Measurements from ENCODE around the gene CEP85L. TPM values are rescaled to one million over a fixed set of nuclear protein-coding genes. Genes with fewer than 3 reads are reported as not detected.

CEP85L gene
- total RNA-seq, 2 donors from 2014 or later: 4.5 to 6.8 TPM

DNA sequence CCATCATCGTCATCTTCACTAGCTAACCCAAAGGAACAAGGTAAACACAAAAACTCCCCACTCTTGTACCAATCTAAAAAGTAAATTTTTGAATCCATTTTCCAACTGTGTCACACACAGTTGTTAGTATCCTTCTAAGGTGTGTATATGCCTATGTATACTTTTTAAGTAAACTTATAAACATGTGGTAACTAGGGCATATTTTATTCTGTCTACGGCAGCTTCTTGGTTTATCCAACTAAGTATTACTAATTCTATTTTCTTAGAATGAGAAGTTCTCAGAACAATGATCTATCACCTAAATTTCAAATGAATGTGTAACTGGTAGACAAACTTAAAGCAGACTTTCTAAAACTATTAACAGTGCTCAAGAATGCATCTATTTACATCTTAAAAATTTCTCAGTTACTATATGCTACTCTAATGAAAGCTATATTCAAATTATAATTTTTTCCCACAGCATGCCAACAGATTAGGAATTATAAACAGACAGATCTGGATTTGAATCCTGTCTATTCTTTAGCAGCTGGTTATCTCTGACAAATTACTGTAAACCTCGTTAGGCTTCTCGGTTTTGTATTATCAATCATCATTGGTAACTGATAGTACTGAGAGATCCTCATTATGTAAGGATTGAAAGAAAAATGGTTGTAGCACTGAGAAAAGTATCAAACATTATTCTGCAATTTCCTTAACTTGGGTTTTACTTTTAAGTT is 105.1 kb downstream of the CEP85L start:
- DNase-seq (ENCODE audit: low spot score): no peak
- Histone ChIP-seq H3K27me3 (no peaks in the 10 kb centered on the region), H3K4me3 (peak overlapping the region; percentile 43 to 48), H3K27ac (peak overlapping the region; percentile 72 to 83), H3K4me1 (peaks cover 0 to 8% of the 10 kb centered on the region in 2 donors), H3K36me3 (peaks cover 24% of the 10 kb centered on the region), H3K9me3 (no peaks in the 10 kb centered on the region)
- TF ChIP-seq, protein P1, sequence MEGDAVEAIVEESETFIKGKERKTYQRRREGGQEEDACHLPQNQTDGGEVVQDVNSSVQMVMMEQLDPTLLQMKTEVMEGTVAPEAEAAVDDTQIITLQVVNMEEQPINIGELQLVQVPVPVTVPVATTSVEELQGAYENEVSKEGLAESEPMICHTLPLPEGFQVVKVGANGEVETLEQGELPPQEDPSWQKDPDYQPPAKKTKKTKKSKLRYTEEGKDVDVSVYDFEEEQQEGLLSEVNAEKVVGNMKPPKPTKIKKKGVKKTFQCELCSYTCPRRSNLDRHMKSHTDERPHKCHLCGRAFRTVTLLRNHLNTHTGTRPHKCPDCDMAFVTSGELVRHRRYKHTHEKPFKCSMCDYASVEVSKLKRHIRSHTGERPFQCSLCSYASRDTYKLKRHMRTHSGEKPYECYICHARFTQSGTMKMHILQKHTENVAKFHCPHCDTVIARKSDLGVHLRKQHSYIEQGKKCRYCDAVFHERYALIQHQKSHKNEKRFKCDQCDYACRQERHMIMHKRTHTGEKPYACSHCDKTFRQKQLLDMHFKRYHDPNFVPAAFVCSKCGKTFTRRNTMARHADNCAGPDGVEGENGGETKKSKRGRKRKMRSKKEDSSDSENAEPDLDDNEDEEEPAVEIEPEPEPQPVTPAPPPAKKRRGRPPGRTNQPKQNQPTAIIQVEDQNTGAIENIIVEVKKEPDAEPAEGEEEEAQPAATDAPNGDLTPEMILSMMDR (IDR thresholded peaks at IDR 0.05): no peak

DNA sequence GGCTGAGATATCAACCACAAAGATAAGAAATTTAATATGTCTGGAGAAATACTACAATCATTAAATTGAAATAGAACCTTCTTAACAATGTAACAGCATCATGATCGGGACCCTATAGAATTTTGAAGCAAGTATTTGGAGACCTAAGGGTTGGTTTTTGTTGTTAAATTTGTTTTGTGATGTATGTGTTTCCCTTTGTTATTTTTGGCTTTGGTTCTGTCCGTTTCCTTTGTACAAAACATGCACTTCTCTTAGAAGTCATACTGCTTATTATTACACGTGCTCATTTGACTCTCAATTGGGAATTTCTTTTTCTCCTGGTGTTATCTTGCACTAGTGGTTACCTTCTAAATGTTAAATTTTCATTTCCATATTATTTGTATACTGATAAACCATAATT is 107.3 kb downstream of the CEP85L start:
- Histone ChIP-seq H3K4me1 (peaks cover 0 to 9% of the 10 kb centered on the region in 2 donors), H3K27me3 (no peaks in the 10 kb centered on the region), H3K27ac (peak overlapping the region; percentile 33 to 83), H3K4me3 (no peak overlapping the region), H3K36me3 (peaks cover 5% of the 10 kb centered on the region), H3K9me3 (no peaks in the 10 kb centered on the region)
- TF ChIP-seq, protein P1 (IDR thresholded peaks at IDR 0.05): no peak
- DNase-seq (ENCODE audit: low spot score): no peak

DNA sequence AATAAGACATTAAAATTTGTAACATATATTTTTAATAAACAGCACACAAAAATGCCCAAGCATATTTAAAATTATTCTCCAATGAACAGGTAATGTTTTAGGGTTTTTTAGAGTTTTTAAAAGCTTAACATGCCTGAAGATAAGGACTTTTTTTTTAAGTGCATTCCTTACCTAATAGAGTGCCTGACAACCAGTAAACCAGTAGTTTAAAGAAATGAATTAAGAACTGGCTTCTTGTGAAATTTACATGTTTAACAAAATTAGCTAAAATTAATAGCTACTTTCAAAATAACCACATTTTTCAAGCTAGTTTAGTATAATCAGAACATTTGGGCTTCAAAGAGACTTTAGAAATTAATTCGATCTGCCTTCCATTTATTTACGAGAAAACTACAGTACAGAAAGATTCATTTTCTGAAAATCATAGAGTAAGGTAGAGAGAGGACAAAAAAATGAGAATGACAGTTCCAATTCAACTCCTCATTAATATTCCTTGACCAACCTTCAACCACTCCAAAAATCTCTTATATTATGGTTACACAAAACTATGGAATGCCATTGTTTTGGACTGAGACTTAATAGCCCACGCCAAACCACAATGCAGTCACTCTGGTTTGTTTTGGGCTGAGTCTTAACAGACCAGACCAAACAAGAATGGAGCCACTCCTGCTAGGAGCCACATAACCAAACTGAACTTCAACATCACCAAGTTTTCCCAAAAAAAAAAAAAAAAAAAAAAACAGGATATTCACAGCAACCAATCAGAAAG is 109.0 kb downstream of the CEP85L start:
- Histone ChIP-seq H3K9me3 (no peaks in the 10 kb centered on the region), H3K4me3 (no peak overlapping the region), H3K4me1 (peaks cover 0 to 15% of the 10 kb centered on the region in 2 donors), H3K36me3 (no peaks in the 10 kb centered on the region), H3K27me3 (no peaks in the 10 kb centered on the region), H3K27ac (peak overlapping the region; percentile 33 to 83)
- TF ChIP-seq, protein P1 (IDR thresholded peaks at IDR 0.05): no peak
- no peak for DNase-seq (ENCODE audit: low spot score)

DNA sequence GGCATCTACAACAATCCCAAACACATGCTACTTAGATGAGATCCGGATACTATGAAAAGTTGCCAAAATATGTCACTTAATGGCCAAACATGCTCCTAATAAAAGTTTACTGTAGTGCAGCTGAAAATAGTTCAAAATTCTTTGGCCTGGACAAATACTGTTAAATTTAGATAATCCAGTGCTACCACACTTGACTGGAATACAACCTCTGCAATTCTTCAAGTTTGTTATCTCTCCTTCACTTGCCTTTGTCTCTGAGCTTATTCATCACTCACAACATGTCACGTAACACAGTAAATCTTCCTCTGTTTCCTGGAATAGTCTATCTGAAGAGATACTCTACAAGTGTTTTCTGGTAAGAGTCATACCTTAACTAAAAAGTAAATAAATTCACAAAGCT is 113.8 kb downstream of the CEP85L start:
- peak overlapping the region; percentile 6 to 23 for H3K4me3 ChIP-seq
- no peaks in the 10 kb centered on the region for H3K9me3 ChIP-seq
- H3K36me3 ChIP-seq: no peaks in the 10 kb centered on the region
- peak overlapping the region; percentile 30 to 83 for H3K27ac ChIP-seq
- peaks cover 0 to 18% of the 10 kb centered on the region in 2 donors for H3K4me1 ChIP-seq
- TF ChIP-seq, protein P1 (IDR thresholded peaks at IDR 0.05): no peak
- H3K27me3 ChIP-seq: no peaks in the 10 kb centered on the region
- DNase-seq (ENCODE audit: low spot score): no peak

DNA sequence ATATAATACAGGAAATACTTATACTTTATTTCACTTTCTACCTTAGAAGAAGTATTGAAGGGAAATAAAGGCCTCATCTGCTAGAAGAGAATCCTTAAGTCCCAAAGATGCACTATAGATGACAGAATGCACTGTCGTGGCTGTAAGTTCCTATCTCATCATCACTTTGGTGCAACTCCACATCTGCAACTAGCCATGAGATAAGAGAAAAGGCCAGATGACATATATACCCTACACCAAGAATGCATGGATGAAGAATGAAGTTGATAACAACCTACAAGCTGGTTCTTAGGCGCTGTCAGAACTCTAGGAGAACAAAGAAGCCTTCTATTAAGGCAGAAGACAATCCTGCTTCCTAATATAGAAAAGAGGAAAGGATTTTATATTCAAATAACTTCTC is 114.9 kb downstream of the CEP85L start:
- TF ChIP-seq, protein P1 (IDR thresholded peaks at IDR 0.05): no peak
- Histone ChIP-seq H3K36me3 (no peaks in the 10 kb centered on the region), H3K27me3 (no peaks in the 10 kb centered on the region), H3K4me3 (peak overlapping the region in 1 of 2 donors; percentile 23), H3K27ac (peak overlapping the region; percentile 30 to 83), H3K9me3 (no peaks in the 10 kb centered on the region), H3K4me1 (peaks cover 0 to 11% of the 10 kb centered on the region in 2 donors)
- no peak for DNase-seq (ENCODE audit: low spot score)
